ENCODE data around the gene CACNG4.

Gene CACNG4

DNA sequence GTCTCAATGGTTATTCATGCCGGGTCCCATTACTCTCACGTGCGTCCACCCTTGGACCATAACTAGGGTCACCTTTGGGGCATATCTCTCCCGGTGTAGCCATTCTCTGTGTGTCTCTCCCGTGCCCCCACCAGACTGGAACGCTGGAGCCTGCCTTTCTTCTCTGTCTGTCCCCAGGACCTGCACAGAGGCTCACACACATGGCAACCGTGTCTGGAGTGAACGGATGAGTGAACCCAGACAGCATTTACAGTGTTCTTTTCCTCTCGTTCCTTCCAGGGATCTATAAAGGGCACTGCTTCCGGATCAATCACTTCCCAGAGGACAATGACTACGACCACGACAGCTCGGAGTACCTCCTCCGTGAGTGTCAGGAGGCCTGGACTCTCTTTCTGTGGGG, 53.4 kb downstream of the CACNG4 start:
- no peak overlapping the region for H3K4me3 ChIP-seq (replicated peaks in 1 of 2; ENCODE audit: low read depth in 2 of 2, low read length in 2 of 2)
- no peak for DNase-seq (ENCODE audit: low read depth in 2 of 2)
- TF ChIP-seq, protein P1, sequence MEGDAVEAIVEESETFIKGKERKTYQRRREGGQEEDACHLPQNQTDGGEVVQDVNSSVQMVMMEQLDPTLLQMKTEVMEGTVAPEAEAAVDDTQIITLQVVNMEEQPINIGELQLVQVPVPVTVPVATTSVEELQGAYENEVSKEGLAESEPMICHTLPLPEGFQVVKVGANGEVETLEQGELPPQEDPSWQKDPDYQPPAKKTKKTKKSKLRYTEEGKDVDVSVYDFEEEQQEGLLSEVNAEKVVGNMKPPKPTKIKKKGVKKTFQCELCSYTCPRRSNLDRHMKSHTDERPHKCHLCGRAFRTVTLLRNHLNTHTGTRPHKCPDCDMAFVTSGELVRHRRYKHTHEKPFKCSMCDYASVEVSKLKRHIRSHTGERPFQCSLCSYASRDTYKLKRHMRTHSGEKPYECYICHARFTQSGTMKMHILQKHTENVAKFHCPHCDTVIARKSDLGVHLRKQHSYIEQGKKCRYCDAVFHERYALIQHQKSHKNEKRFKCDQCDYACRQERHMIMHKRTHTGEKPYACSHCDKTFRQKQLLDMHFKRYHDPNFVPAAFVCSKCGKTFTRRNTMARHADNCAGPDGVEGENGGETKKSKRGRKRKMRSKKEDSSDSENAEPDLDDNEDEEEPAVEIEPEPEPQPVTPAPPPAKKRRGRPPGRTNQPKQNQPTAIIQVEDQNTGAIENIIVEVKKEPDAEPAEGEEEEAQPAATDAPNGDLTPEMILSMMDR (IDR thresholded peaks at IDR 0.05; ENCODE audit: low read depth, low read length): no peak

- no peak overlapping the region for H3K4me3 ChIP-seq (replicated peaks in 1 of 2; ENCODE audit: low read depth in 2 of 2, low read length in 2 of 2)
- DNase-seq (ENCODE audit: low read depth in 2 of 2): no peak
- TF ChIP-seq, protein P1 (IDR thresholded peaks at IDR 0.05; ENCODE audit: low read depth, low read length): no peak
These were observed 54.2 kb downstream of the CACNG4 start for GRCh38 chr17:67018471-67019434.

- TF ChIP-seq, protein P1 (IDR thresholded peaks at IDR 0.05; ENCODE audit: low read depth, low read length): no peak
- no peak overlapping the region for H3K4me3 ChIP-seq (replicated peaks in 1 of 2; ENCODE audit: low read depth in 2 of 2, low read length in 2 of 2)
- DNase-seq (ENCODE audit: low read depth in 2 of 2): no peak
These were observed 55.3 kb downstream of the CACNG4 start for GRCh38 chr17:67019809-67020208.

DNA sequence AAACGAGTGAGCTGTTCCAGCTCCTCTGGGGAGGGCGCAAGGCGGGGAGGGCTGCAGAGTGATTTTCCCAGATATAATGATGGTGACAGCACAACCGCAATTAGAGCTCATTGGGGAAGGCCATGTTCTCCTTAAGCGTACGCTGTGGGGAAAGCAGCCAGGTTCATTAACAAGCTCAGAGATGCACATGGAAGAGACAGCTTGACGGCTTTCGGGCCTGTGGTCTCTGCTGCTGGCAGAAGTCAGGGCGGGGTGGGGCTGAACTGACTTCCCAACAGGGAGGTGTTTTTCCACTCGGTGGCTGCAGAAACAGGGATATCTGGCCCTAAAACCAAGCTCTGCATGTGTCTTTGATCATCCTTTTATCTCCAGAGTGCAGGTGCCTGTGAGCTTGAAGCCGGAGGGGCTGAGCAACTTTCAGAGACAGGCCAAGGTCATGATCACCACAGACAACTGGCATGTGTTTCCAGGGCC, 55.8 kb downstream of the CACNG4 start:
- TF ChIP-seq, protein P1 (IDR thresholded peaks at IDR 0.05; ENCODE audit: low read depth, low read length): no peak
- H3K4me3 ChIP-seq (replicated peaks in 1 of 2; ENCODE audit: low read depth in 2 of 2, low read length in 2 of 2): no peak overlapping the region
- no peak for DNase-seq (ENCODE audit: low read depth in 2 of 2)

- no peak overlapping the region for H3K4me3 ChIP-seq (replicated peaks in 1 of 2; ENCODE audit: low read depth in 2 of 2, low read length in 2 of 2)
- DNase-seq (ENCODE audit: low read depth in 2 of 2): no peak
- TF ChIP-seq, protein P1 (IDR thresholded peaks at IDR 0.05; ENCODE audit: low read depth, low read length): no peak
These were observed 56.7 kb downstream of the CACNG4 start for GRCh38 chr17:67021196-67021595.

DNA sequence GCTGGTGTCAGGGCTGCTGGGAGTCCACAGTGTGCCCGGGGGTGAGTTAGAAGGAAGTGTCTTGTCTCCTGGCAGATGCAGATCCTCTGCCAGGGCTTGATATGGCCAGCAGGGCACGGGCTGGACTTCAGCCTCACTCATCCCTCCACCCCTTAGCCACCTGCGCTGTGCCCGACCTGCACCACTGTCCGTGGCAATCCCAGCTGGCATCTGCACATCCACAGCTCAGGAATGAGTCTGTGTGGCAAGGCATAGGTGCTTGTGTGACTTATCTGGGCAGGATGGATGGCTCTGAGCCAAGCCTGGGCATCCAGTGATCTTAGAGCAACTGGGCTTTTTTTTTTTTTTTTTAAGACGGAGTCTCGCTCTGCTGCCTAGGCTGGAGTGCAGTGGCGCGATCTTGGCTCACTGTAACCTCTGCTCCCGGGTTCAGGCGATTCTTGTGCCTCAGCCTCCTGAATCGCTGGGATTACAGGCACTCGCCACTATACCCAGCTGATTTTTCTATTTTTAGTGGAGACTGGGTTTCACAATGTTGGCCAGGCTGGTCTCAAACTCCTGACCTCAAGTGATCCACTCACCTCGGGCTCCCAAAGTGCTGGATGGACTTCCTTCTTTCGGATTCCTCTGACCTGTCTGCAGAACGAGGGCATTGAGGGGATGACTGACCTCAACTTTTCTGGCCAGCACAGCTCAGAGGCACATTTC, 57.4 kb downstream of the CACNG4 start:
- TF ChIP-seq, protein P1 (IDR thresholded peaks at IDR 0.05; ENCODE audit: low read depth, low read length): no peak
- no peak overlapping the region for H3K4me3 ChIP-seq (replicated peaks in 1 of 2; ENCODE audit: low read depth in 2 of 2, low read length in 2 of 2)
- no peak for DNase-seq (ENCODE audit: low read depth in 2 of 2)

Data from cardiac fibroblast (primary cell).